ENCODE measurements around the gene ZNF18. TPM values are rescaled to one million over a fixed set of nuclear protein-coding genes. Genes with fewer than 3 reads are reported as not detected.
"Not testable (repeated sequence)": the region's sequence is repeated elsewhere in the genome, so short reads cannot be mapped to it uniquely, and the experiment has no call there.

Gene ZNF18
- total RNA-seq, 1 donor from 2014 or later = 8.9 TPM

DNA sequence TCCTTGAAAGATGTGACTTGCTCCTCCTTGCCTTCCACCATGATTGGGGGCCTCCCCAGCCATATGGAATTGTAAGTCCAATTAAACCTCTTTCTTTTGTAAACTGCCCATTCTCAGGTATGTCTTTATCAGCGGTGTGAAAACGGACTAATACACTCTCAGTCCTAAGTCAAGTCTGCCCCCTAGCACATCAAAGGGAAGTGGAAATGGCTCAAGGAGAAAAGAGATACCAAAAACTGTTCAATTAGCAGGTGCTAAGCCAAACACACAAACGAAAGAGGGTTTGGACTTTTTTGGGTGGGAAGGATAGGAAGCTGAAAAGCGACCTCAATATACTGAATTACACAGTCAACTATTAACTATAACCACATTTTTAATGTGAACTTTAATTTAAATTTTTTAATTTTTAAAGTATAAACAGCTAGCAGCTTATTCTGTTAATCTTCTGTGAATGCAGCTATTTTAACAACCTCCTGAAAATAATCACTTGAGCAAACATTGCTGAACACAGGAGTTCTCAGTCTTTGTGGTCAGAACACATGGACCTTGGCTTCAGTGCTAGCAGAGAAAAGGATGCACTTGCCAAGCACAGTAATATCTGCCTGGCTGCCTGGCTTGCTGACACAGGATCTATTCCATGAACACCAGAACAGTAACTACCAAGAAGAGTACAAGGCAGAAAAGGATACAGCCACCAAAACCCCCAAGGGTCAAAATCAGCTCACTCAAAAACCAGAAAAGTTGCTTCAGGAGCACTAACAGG is 10.9 kb downstream of the ZNF18 start:
- no peak for DNase-seq (ENCODE audit: low read depth, low spot score)

DNA sequence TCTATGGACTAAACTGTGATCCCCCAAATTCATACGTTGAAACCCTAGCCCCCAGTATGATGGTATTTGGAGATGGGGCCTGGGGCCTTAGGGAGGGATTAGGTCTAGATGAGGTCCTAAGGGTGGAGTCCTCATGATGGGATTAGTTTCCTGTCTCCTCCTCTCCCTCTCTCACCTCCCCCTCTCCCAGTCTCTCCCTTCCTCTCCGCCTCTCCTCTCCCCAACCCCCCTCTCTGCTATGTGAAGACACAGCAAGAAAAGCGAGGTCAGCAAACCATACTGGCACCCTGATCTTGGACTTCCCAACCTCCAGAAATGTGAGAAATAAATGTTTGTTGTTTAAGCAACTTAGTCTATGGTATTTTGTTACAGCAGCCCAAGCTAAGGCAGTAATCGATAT is 15.4 kb downstream of the ZNF18 start:
- DNase-seq (ENCODE audit: low read depth, low spot score) = no peak

DNA sequence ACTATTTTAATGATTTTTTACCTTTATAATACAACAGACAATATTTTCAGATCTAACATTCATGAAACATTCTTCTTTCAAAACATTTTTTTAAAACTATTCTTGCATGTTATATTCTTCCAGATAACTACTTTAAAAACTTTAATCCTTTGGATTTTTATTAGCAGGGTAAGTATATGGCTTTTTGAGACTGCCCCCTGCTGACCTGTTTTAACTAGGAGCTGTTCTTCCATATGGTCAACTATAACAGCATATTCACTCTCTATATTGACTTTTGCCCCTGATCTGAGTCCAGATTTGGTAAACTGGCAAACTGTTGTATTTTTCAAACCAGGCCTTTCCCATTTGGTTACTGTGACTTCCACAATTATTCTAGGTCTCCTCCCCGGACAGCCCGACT is 16.5 kb downstream of the ZNF18 start:
- no peak for DNase-seq (ENCODE audit: low read depth, low spot score)

DNA sequence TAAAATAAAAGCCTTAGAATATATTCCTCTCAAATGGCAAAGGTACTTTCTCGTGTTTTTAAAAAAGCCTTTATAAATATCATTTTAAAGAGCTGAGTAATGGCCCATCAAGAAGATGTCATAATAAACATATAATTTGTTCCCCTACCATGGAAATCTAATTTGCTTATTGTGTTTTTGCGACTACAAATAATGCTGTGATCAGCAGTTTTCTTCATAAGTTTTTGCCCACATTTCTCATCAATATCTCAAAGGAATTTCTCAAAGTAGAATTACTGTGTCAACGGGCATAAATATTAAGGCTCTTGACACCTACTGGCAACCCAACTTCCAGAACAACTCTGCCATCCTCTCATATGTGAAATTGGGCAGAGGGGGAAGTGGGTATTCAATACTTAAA is 17.5 kb downstream of the ZNF18 start:
- no peak for DNase-seq (ENCODE audit: low read depth, low spot score)

DNA sequence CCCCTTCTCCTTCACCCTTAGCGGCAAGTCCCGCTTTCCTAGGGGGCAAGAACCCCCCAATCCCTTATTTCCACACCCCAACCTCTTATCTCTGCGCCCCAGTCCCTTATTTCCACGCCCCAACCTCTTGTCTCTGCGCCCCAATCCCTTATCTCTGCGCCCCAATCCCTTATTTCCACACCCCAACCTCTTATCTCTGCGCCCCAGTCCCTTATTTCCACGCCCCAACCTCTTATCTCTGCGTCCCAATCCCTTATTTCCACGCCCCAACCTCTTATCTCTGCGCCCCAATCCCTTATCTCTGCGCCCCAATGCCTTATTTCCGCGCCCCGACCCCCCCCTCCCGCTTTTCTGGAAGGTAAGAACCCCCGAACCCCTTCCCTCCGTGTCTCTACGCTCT is 24.5 kb downstream of the ZNF18 start:
- DNase-seq (ENCODE audit: low read depth, low spot score) = not testable (repeated sequence)

DNA sequence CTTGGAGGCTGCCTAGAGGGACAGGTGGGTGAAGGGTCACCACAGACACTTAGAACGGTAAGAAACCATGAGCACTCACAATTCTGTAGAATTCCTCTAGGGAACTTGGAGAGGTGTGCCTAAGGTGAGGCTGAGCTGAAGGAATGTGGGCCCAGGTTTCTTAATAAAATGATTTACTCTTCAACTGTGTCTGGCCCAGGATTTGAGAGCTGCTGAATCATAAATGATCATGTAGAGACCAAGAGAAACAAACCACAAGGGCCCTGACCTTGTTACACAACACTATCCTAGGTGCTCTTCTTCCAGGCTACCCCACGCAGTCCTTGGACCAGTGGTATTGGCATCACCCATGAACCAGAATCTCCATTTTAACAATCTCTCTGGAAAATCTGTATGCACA is 27.7 kb downstream of the ZNF18 start:
- DNase-seq (ENCODE audit: low read depth, low spot score) = no peak

DNA sequence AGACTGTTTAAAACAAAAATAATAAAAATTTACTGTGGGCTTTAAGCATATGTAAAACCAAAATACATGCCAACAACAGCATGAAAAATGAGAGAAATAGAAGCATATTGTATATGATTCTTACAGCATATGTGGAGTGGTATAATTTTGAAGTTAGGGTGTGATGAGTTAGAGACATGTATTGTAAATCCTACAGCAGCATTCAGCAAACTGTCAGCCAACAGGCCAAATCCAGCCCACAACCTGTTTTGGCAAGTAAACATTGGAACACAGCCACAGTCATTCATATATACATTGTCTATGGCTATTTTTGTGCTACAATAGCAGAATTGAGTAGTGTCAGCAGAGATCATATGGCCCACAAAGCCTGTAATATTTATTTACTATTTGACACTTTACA is 42.3 kb downstream of the ZNF18 start:
- DNase-seq (ENCODE audit: low read depth, low spot score) = no peak

DNA sequence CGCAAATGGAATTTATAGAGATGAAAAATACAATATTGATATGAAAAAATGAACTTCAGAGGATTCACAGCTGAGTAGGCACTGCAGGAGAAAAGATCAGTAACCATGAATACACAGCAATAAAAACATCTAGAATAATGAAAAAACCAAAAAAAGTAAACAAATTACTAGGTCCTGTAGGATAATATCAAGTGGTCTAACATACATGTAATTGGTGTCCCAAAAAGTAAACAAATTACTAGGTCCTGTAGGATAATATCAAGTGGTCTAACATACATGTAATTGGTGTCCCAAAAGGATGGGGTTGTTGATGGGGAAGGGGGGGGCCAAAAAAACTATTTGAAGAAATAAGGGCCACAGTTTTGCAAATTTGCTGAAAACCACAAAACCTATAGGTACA is 43.4 kb downstream of the ZNF18 start:
- DNase-seq (ENCODE audit: low read depth, low spot score) = no peak

DNA sequence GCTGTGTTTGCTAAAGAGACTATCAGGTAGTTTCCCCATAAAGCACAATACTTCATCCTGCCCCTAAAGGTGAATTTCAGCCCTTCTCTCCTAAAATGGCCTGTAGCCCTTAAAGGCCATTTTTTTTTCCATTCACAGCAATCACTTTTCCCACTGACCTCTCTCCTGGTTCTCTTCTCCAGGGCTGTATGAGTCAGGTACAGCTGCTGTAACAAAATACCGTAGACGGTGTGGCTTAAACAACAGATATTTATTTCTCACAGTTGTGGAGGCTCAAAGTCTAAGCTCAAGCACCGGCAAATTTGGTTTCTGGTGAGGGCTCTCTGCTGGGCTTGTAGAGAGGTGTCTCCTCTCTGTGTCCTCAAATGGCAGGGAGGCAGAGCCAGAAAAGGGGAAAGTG is 44.7 kb downstream of the ZNF18 start:
- DNase-seq (ENCODE audit: low read depth, low spot score) = no peak

DNA sequence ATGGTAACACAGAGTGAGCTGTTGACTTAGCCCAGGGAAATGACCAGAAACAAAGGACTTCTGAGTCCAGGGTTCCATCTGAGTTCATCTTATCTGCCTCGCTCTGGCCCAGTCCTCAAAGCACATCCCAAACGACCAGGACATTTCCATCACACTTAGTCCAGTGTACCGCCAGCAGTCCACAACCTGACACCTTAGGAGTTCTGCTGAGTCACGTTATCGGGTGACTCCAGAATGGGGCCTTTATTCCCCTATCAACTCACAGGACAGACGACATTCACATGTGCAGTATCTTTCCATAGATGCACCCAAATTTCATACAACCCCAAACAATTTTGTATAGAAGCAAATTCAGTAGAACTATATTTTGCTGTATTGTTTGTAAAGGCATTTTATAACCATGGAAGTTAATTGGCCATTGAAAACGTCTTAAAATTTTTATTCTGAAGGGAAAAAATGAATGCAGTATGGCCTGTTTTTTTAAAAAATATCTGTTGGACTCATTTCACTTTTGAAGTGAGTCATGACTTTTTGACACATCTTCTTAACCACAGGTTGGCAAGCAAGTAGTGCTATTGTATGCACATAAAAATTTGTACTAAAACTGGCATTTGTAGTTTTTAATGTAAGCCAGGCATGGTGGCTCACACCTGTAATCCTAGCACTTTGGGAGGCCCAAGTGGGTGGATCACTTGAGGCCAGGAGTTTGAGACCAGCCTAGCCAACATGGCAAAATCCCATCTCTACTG is 46.3 kb downstream of the ZNF18 start:
- DNase-seq (ENCODE audit: low read depth, low spot score) = no peak

DNA sequence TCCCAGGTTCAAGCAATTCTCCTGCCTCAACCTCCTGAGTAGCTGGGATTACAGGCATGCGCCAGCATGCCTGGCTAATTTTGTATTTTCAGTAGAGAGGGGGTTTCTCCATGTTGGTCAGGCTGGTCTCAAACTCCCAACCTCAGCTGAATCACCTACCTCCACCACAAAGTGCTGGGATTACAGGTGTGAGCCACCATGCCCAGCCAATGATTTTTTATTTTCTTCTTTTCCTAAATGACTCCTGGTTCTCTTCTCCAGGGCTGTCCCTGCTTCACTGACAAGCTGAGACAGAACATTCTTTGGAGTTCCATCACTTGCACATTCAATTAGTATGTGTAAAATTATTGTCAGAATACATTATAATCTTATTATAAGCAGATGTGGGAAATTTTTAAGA is 47.7 kb downstream of the ZNF18 start:
- DNase-seq (ENCODE audit: low read depth, low spot score) = not testable (repeated sequence)

DNA sequence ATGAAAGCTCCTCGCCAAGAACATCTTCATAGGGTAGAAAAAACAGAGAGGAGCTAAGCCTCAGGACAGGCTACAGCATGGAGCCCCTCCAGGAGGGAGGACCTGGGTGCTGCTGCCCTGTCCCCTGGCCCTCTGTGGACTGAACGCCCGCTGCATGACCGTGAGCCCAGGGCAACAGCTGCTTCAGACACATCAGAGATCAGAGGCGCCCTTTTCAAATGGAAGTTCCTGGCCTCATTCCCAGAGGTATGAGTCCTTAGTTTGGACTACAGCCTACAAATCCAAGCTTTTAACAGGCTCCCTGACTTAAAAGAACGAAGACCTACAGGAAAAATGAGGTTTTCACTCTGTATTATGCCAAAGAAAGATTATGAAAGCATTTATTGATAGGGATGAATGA is 48.5 kb downstream of the ZNF18 start:
- no peak for DNase-seq (ENCODE audit: low read depth, low spot score)

DNA sequence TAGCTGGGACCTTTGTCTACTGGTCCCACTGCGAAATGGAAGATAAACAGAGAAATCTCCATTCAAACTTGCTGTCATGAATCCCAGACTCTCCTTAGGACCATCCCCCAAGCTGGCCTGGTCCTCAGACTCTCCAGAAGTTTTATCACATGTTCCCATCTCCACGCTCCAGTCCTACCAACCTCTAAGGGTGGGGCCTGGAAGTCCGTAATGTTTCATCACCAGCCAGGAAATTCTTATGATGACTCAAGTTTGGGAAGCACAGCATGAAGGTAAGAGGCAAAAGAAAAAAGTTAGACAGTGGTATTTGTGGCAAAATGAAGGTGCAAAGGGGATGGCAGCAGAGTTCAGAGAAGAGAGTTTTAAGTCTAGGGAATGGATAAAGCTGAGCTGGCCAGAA is 52.7 kb downstream of the ZNF18 start:
- DNase-seq (ENCODE audit: low read depth, low spot score) = no peak

DNA sequence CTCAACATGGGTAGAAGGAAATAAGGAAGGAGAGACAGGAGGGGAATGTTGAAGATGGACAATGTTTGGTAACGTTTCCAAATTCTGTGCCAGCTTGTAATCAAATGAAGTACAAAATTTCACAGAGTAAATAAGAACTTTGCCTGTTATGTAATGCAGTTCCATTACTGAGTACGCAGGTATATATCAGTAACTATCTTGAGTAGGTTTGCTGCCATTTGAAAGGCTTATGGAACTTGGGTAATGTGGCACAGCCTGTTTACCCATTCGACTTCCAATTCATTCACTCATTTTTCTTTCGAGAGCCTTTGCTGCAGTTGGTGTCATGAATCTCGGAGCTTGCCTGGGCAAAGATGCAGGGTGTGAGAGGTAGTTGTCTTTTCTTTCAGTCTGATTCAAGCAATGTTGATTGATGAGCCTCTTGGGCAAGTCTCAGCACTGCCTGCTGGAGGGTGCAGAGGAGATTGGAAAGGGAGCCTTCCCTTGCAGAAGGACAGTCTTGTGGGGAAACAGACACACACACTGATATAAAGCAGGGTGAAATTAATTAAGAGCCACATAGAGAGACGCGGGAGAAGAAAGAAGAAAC is 53.4 kb downstream of the ZNF18 start:
- no peak for DNase-seq (ENCODE audit: low read depth, low spot score)

DNA sequence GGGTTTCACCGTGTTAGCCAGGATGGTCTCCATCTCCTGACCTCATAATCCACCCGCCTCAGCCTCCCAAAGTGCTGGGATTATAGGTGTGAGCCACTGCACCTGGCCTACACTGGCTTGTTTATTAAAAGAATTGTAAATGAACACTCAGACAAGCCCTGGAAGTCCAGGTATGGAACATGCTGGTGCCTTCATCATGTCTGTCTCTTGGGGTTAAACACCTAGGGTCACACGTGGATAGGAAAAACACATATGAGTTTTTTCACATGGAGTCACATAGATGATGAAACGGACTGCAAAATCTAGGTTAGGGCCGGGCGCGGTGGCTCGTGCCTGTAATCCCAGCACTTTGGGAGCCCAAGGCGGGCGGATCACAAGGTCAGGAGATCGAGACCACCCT is 54.2 kb downstream of the ZNF18 start:
- DNase-seq (ENCODE audit: low read depth, low spot score) = not testable (repeated sequence)

DNA sequence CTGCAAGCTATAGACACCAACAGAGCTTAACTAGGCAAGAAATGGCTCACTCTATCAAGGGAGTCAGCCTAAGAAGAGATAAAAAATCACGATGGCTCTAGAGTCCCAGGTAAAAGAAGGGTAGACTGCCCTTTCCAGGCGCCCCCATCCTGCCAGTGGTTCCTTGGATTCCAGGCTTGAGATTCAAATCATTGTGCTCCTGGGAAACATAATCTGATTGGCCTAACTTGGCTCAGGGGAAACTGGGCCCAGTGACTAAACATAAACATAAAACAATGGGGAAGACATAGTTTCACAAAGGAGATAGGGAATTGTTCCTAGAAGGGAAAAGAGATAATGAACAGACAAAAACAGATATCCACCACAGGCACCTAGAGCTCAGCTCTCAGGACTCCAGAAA is 56.4 kb downstream of the ZNF18 start:
- DNase-seq (ENCODE audit: low read depth, low spot score) = no peak

DNA sequence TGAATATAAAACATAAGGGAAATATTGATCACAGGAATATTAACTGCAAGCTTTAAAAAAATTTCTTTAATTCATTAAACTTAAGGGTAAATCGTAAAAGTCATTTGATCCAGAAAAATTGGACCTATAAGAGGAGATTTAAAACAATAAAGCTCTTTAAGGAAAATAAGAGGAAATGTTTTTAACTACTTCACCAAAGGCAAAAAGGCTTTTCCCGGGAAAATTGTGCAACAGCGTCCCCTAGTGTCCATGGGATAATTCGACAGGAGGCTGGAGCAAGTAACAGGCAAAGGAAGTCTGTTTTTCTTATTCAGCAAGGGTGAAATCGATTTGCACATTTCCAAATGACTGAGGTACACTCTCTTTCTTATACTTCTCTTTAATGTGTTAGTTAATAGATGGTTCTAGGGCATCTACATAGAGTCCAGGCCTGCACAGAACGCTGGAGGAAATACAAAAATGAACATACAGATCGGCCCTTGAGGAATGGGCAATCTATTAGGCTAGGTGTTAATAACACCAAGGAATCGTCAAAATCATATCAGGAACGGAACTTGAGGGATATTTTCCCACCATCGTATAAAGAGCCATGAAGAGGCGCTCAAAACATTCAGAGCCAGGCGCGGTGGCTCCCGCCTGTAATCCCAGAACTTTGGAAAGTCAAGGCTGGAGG is 61.4 kb downstream of the ZNF18 start:
- no peak for DNase-seq (ENCODE audit: low read depth, low spot score)

DNA sequence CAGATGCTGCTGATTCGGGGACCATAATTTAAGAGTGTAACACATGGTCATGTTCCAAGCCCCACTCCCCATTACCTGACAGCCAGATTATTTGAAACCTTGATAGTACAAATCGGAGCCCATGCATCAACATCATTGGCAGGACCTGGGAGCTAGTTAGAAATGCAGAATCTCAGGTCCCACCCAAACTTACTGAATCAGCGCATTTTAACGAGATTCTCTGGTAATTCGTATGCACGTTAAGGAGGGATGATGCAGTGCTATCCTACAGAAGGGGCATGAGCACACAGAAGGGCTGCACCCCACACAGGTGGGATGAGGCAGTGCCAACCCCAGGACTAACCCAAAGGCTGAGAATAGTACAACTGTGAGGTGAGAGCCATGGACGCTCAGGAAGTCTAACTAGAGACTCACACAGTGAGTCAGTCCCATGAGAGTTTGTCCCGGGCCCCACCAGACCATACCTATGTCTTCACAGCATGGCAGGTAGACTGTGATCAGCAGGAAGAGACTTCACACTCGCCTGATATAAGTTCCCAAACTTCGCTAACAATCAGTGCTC is 64.9 kb downstream of the ZNF18 start:
- no peak for DNase-seq (ENCODE audit: low read depth, low spot score)

DNA sequence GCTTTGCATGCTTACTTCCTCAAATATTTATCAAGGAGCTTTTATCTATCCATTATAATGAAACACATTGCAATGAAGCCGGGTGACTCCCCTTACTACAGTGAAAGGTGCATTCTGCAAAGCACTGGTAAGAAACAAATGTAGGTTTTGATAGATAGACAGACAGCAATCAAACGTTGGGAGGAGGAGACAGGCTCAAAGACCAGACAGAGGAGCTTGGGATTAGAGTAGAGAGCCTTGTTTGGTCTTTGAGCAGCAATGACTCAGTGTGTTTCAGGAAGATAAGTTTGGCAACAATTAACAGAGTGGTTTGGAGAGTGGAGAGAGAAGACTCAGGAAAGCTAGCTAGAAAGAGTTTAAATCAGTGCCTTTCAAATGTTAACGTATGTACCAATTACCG is 68.8 kb downstream of the ZNF18 start:
- no peak for DNase-seq (ENCODE audit: low read depth, low spot score)
